Measurements from ENCODE around the gene GSG1L. TPM values are rescaled to one million over a fixed set of nuclear protein-coding genes. Genes with fewer than 3 reads are reported as not detected.
A peak's percentile ranks its signal among the peaks of the same experiment; 100 is the strongest.

GSG1L gene
- total and polyA plus RNA-seq, 2 of the 13 experiments (the other 11 are each of a cell fraction or from before 2014, with no cell fraction given): not detected

GRCh38 chr16:27795992-27796614 is 267.4 kb downstream of the GSG1L start (continued):
- TF ChIP-seq NFKB2 (CRISPR knock-in tag; IDR thresholded peaks at IDR 0.05; ENCODE audit: borderline replicate concordance): peak; percentile 74; the same call in 1 of the 2 replicates
- peak in 1 of 2 experiments; percentile 81; a peak in 2 of 4 replicates for TF ChIP-seq KLF16 (CRISPR knock-in tag; IDR thresholded peaks at IDR 0.05)
- TF ChIP-seq TIGD3 (CRISPR knock-in tag; IDR thresholded peaks at IDR 0.05; ENCODE audit: borderline replicate concordance): 0 out of 2 replicates have a peak, but pooled peaks have one; percentile 59
- TF ChIP-seq TFAP4 (IDR thresholded peaks at IDR 0.05; ENCODE audit: borderline replicate concordance, low read depth): peak; percentile 43; the same call in 1 of the 2 replicates
- no peak for TF ChIP-seq TCF7L2 (IDR thresholded peaks at IDR 0.05; ENCODE audit: low read depth, low read length)
- no peak for TF ChIP-seq ZNF782 (CRISPR knock-in tag; IDR thresholded peaks at IDR 0.05; ENCODE audit: borderline replicate concordance)
- peak; percentile 63; the same call in 1 of the 2 replicates for TF ChIP-seq ATF3 (CRISPR knock-in tag; IDR thresholded peaks at IDR 0.05)
- 0 out of 2 replicates have a peak, but pooled peaks have one; percentile 64 for TF ChIP-seq ZNF619 (CRISPR knock-in tag; IDR thresholded peaks at IDR 0.05)
- TF ChIP-seq HMGXB3 (CRISPR knock-in tag; IDR thresholded peaks at IDR 0.05; ENCODE audit: borderline replicate concordance): peak; percentile 83; the same call in 1 of the 2 replicates
- peak; percentile 77; the same call in 1 of the 2 replicates for TF ChIP-seq ZNF430 (CRISPR knock-in tag; IDR thresholded peaks at IDR 0.05)
- no peak for TF ChIP-seq ZNF768 (CRISPR knock-in tag; IDR thresholded peaks at IDR 0.05)
- TF ChIP-seq JDP2 (CRISPR knock-in tag; IDR thresholded peaks at IDR 0.05; ENCODE audit: borderline replicate concordance): 0 out of 2 replicates have a peak, but pooled peaks have one; percentile 60
- peak; percentile 81 for TF ChIP-seq MIXL1 (CRISPR knock-in tag; IDR thresholded peaks at IDR 0.05)
- no peak for TF ChIP-seq FOXM1 (CRISPR knock-in tag; IDR thresholded peaks at IDR 0.05)
- 0 out of 2 replicates have a peak, but pooled peaks have one; percentile 28 for TF ChIP-seq HOMEZ (CRISPR knock-in tag; IDR thresholded peaks at IDR 0.05; ENCODE audit: low read depth)
- TF ChIP-seq SMC3 (IDR thresholded peaks at IDR 0.05; ENCODE audit: low read length): no peak
- 0 out of 2 replicates have a peak, but pooled peaks have one; percentile 36 for TF ChIP-seq ELF4 (CRISPR knock-in tag; IDR thresholded peaks at IDR 0.05; ENCODE audit: borderline replicate concordance)
- peak; percentile 65; the same call in 1 of the 2 replicates for TF ChIP-seq TERF1 (CRISPR knock-in tag; IDR thresholded peaks at IDR 0.05)
- 0 out of 2 replicates have a peak, but pooled peaks have one; percentile 19 for TF ChIP-seq ATAD3A (CRISPR knock-in tag; IDR thresholded peaks at IDR 0.05)
- no peak for TF ChIP-seq ZNF230 (CRISPR knock-in tag; IDR thresholded peaks at IDR 0.05)

All from HepG2 (cell line).